Measurements from ENCODE around the gene DUOX2.

The DUOX2 gene

DNA sequence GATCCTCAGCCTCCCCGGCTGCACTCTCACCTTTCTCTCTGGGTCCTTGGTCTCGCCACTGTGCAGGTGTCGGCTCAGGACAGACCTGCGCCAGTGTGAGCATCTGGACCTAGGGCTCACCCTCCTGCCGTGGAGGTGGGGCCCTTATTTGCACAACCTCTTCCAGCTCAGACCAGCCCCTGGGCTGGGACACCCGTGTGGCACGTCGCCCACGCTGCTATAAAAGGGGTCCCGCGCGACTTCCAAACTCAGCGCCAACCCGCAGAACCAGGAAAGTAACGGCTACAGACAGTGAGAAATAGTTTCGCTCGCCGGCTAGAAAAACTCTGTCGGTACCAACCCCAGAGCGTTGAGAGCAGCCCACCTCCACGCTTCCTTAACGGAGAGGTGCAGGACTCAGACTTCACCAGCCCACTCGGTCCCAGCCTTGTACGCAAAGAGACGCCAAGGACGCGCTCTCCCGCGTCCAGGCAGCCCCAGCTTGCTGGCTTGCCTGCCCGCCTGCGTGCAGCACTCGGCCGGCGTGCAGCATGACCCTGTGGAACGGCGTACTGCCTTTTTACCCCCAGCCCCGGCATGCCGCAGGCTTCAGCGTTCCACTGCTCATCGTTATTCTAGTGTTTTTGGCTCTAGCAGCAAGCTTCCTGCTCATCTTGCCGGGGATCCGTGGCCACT lies at the start of gene DUOX2, which contains the start of gene DUOXA2:
Gene DUOX2, minus strand, starts transcription at position 97 of the 675 bp plus-strand sequence. CDS start 761 bp downstream, outside the sequence.
Gene DUOXA2, plus strand, starts transcription at position 251 of the 675 bp plus-strand sequence. Its CDS starts 280 bp downstream, at position 531.
- DNase-seq = no peak

DNA sequence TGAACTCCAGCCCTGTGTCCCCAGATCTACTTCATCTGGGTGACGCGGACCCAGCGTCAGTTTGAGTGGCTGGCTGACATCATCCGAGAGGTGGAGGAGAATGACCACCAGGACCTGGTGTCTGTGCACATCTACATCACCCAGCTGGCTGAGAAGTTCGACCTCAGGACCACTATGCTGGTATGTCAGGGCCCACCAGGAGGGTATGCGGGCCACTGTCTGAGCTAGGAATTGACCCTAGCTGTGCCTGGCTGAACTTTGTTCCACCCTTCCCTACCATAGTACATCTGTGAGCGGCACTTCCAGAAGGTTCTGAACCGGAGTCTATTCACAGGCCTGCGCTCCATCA lies 49.5 kb upstream of the DUOX2 start:
- DNase-seq = no peak

DNA sequence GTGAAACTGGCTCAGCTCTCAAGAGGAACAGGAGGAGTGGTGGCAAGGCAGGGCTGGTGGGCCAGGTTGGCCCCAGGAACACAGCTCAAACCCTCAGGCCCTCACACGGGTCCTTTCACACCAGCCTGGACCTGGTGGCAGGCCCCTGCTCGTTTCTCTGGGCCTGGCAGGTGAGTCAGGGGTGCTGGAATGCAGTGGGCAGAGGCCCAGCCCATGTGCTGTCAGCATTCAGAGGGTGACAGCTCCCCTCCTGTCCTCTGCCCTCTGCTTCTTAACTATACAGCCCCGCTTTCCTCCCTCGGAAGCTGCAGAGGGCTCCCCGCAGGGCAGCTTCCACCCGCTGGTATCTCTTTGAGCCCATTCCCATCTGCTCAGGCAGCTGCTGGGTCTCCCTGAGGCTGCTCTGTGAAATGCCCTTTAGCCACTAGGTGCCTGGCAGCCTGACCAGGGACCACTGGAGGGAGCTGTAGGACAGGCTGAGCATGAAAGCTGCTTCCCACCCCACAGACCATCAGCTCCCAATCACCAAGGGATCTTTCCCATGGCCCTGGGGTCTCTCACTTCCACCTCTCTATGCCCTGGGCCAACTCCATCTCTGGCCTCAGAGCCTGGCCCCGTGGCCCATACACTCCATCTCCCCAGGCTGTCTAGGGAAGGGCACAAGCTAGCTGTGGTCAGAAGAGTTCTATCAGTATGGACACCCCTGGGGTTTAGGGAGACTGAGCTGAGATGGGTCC lies 49.0 kb upstream of the DUOX2 start:
- peak; percentile 64 for DNase-seq

DNA sequence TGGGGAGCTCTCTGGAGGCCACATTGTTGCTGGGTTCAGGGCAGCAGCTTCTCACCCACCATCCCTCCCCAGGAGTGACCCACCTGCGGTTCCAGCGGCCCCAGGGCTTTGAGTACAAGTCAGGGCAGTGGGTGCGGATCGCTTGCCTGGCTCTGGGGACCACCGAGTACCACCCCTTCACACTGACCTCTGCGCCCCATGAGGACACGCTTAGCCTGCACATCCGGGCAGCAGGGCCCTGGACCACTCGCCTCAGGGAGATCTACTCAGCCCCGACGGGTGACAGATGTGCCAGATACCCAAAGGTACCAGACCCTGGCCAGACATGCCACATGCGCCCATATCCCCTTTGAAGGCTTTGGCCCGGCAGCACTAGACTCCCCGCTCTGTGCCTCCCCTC lies 47.7 kb upstream of the DUOX2 start:
- DNase-seq = no peak

DNA sequence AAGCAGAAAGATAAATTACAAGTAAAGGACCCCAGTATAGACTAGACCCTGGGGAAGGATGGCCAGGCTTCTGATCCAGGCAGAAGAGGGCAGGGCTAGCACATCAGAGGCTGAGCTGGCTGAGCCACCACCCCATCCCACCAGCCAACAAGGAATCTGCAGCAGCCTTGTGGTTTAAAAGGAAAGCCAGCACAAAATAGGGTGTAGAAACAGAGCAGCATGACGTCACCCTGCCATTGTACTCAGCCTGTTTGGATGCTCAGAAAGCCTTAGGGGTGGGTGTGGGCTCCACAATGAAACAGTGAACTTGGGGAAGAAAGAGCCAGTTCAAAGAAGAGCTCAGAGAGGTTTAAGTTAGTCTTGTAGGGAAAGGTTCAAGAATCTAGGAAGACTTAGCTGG lies 44.0 kb upstream of the DUOX2 start:
- no peak for DNase-seq

DNA sequence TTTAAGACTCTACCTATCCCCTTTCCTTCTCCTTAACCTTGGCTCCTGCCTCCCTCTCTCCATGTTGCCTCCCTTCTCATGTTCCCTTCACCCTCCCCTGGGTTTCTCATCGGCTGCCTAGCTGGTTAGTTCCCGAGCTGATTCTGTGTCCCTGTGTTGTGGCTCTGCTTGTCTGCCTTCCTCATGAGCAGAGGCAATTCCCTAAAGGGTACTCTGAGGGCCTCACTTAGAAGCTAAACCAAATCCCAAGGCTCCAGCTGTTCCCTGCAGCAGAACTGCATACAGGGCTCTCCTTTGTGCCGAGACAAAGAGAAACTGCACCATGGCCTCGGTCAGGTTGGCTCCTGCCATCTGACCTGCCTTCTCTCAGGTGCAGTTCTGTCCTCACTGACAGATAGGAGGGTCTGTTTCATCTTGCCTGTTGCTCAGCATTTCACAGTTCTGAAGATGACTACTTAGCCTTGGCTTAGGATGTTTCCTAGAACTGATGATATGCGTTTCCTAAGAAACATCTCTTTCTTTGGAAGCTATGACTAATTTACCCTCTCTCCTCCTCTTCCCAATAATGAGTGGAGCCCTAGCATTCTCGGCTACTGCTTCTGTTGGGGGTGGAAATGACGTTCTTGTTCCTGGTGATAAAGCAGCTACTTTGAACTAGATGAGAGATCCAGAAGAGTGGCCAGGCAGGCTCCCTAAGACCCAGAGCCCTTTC lies 42.9 kb upstream of the DUOX2 start:
- no peak for DNase-seq

DNA sequence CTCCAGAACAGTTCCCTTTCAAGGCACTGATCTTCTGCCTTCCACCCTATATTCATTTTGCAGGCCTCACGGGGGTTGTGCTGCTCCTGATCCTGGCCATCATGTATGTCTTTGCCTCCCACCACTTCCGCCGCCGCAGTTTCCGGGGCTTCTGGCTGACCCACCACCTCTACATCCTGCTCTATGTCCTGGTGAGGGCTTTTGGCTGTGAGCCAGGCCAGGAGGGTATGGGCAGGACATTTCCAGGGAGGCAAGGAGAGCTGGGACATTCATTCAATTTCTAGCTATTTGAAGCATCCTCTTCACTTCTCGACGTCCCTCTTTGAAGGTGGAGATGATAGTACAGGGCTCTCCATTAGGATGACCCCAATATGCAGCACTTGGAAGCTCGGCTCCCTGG lies 41.8 kb upstream of the DUOX2 start:
- no peak for DNase-seq

DNA sequence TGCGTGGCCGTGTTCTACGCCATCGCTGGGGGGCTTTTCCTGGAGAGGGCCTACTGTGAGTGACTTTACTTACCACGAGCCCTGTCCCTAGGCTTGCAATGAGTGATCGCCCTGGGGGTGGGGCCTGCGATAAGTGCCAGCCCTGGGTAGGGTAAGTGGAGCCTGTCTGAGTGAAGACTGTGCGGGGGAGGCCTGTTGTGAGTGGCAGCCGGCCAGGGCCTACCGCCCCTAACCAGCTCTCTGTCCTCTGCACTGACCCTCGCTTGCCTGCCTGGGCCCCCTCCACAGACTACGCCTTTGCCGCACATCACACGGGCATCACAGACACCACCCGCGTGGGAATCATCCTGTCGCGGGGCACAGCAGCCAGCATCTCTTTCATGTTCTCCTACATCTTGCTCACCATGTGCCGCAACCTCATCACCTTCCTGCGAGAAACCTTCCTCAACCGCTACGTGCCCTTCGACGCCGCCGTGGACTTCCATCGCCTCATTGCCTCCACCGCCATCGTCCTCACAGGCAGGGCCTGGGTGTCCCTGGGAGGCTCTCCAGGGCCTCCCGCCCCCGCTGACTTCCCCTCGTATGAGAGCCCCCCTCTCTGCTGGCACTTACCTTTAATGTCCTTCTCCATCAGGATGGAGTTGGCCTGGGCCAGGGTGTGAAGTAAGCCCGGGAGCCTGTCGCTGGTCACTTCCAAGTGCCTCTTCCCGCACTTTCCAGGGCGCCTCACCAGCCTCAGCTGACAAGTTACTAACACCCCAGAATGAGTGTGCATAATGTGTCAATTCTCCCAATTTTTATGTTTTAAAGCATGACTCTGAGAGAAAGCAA lies 38.2 kb upstream of the DUOX2 start:
- no peak for DNase-seq

DNA sequence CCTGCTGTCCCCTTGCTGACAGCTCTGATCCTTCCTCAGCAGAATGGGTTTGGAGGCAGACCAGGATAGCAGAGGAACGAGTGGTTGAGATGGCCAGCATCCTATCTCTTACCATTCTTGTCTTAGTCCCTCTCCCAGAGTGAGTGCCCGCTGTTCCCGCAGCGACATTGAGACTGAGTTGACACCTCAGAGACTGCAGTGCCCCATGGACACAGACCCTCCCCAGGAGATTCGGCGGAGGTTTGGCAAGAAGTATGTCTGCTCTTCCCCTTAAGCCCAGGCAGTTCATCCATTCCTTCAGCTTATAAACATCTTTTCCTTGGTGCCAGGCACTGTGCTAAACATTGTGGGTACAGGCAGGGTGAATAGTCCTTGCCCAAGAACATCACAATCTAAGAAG lies 37.0 kb upstream of the DUOX2 start:
- DNase-seq = no peak

DNA sequence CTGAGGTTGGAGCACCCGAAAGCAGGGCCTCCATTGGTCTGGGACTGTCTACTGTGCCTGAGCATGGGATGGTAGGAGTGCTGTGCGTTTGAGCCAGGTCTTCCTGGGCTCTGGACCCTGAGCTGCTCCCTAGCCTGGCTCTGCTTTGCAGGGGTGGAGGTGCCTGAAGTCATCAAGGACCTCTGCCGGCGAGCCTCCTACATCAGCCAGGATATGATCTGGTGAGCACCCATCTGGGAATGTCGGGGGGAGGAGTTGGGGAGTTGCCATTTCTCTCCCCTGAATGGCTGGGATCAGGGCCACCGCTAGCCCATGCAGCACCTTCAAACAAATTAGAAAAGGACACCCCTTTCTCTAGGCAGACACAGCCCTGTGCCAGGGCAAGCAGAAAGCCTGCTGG lies 36.5 kb upstream of the DUOX2 start:
- no peak for DNase-seq

DNA sequence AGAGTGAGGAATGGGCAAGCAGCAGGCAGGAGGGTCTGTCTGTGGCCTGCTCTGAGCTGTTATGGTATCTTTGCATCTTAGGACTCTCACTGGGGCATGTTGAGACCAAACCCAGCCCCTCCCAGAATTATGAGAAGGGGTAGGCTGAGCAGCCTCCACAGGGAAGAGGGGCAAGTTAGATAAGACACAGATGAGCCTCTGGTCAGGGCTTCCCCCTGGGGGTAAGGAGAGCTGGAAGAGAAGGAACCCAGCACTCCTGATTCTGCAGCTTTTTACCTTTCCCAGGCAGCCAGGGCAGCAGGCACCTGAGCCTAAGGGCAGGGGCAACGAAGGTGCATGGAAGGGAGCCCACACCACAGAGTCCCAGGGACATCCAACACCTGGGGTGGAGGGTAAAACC lies 35.1 kb upstream of the DUOX2 start:
- no peak for DNase-seq

DNA sequence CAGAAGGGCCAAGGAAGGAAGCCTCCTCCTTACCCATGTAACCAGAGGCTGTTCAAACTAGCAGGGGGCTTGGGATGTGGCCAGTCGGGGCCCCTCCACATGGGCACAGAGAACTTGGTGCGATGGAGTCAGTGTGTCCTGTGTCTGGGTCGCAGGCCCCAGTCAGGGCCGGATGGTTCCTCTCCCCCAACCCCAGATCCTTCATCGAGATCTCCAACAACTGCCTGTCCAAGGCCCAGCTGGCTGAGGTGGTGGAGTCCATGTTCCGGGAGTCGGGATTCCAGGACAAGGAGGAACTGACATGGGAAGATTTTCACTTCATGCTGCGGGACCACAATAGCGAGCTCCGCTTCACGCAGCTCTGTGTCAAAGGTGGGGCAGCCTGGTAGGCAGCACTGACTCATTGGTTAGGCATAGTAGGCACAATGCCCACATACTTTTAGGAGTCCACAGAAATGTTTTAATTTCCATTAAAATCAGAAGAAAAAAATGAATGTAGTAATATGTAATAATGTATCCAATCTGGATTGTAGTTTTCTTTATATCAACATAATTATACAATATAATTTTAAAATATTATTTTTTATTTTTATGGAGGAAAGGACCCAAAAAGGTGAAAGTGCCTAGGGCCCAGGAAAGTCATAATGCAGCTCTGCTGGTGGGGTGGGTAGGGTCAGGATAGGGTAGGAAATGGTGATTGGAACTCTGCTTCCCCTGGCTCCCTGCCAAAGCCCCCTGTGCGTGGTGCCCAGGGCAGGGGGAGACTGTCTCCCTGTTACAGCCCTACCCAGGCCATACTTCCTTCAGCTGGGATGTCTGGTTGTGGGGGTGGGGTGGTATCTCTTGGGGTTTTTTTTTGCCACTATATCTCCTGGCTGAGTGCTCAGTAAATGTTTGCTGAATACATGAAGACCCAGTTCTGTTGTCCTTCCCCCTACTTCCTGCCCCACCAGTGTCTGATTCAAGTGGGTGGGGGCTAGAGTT lies 34.4 kb upstream of the DUOX2 start:
- DNase-seq = no peak

DNA sequence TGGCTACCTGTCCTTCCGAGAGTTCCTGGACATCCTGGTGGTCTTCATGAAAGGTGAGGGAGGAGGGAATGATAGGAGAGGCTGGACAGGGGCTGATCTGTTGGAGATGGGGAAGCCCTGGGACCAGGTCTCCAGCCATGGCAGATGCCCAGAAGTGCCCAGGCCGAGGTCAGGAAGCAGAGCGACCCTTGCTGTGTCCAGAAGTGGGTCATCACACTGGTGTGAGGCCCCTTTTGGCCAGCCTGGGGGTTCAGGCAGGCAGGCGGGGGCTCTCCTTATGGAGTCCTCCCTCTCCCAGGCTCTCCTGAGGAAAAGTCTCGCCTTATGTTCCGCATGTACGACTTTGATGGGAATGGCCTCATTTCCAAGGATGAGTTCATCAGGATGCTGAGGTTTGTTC lies 33.6 kb upstream of the DUOX2 start:
- DNase-seq = no peak

DNA sequence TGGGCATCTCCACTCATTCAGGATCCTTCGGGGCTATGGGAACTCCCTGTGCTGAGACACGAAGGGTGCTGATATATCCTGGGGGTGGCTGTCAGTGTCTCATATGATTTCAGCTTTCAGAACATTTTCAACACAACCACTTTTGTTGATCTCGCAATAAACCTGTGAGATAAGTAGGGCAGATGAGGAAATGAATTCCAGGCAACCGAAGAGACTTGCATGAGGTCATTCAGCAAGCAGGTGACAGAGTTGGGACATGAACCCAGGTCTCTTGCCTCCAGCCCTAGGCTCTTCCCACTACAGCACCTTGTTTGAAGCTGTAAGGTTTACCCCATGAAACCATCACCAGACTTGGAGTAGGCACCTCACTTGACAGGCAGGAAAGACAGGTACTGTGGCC lies 32.4 kb upstream of the DUOX2 start:
- DNase-seq = no peak

DNA sequence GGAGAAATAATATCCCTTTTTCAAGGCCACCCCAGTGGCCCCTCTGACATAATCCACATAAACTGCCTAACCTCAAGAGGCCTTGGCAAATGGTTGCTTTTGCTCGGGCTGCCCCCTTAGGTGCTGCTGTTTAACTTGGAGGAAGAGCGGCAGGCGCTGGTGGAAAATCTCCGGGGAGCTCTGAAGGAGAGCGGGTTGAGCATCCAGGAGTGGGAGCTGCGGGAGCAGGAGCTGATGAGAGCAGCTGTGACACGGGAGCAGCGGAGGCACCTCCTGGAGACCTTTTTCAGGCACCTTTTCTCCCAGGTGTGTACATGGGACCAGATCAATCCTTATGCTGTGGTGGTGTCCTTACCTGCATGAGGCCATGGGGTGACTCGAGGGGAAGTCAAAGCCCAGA lies 30.8 kb upstream of the DUOX2 start:
- no peak for DNase-seq

DNA sequence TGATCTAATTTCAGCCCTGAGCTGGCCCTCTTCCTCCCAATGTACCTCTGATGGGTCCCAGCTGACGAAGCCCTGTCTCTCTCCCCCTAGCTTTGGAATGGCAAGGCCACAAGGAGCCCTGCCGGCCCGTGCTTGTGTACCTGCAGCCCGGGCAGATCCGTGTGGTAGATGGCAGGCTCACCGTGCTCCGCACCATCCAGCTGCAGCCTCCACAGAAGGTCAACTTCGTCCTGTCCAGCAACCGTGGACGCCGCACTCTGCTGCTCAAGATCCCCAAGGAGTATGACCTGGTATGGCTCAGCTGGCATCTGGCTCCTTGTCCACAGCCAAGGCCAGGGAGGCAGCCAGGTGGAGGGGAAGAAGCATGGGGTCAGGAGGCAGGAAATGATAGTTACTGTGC lies 30.0 kb upstream of the DUOX2 start:
- DNase-seq = no peak

DNA sequence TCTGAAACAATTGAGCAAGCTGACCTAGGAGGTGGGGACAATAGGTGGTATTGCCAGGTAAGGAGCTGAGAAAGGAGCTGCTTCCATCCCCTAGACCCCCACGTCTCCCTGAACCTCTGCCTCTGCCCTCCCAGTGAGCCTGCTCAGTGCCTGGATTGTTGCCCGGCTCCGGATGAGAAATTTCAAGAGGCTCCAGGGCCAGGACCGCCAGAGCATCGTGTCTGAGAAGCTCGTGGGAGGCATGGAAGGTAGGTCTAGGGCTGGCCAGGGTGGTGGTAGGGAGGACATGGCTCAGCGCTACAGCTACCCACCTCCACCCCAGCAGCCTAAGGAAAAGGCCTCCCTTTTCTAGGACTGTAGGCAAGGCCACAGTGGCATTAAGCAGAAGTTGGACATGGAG lies 29.1 kb upstream of the DUOX2 start:
- DNase-seq = no peak

DNA sequence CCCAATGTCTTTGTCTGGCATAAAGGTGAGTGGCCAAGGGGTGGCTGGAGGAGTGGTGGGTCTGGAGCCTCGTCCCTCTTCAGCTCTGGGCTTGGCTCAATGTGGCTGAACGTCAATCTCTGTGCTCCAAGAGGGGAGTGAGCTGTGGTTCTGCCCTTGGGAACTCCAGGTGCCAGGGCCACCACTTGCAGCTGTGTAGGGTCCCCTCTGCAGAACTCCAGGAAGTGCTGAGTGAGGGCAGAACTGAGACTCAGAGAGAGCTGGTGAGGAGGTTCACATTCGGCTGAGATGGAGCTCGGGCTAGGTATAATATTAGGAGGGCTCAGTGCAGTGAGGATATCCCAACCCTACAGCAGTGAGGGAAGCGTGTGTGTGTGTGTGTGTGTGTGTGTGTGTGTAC lies 27.4 kb upstream of the DUOX2 start:
- no peak for DNase-seq

DNA sequence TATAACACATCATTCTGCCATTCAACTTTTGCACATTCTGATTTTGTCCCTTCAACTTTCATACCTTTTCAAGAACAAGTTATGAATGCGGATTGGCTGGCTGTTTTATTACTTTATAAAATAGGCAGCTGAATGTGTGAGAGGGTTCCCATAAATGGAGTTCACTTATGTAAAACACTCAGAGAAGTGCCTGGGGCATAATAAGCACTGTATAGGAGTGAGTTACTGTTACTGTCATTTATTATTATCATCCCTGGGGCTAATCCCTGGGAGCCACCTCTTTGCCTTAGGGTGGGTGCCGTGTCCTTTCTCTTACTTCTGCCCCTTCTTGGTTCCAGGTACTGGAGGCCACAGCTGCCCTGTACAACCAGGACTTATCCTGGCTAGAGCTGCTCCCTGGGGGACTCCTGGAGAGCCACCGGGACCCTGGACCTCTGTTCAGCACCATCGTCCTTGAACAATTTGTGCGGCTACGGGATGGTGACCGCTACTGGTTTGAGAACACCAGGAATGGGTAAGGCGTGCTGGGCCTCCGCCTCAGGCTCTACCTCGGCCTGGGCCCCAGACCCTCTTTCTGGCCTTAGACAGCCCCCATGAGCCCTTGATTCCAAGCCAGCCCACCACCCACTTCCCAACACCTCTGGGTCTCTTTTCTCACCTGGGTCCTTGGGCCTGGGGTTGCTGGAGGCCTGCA lies 26.7 kb upstream of the DUOX2 start:
- DNase-seq = no peak

DNA sequence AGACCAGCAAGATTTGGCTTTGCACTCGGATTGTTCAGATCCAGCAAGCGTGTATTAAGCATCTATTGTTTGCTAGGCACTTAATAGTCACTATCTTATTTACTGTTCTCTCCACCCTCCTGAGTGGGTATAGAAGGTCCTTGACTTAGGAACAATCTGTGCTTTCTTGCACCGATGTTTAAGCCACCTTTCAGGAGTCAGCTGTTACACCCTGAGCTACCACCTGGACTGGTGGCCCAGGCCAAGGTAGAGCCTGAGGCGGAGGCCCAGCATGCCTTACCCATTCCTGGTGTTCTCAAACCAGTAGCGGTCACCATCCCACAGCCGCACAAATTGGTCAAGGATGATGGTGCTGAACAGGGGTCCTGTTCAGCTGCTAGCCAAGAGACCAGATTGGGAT lies 25.8 kb upstream of the DUOX2 start:
- no peak for DNase-seq
